Fibroblast of lung (primary cell): ENCODE data around the gene ASIC1. TPM values are rescaled to one million over a fixed set of nuclear protein-coding genes. Genes with fewer than 3 reads are reported as not detected.
A peak's percentile ranks its signal among the peaks of the same experiment; 100 is the strongest.

Source experiments
- DNase-seq, 2 donors: peaks; one replicate each; pipeline versions ENCODE4 v3.0.0 to v3.0.0-alpha.2; 2010; ENCODE audit warnings: low read depth in 2 of 2
- H2AFZ ChIP-seq: 2 replicates; pipeline ENCODE4 v1.5.1; 2012; ENCODE audit warnings: low read length, control low read depth, inconsistent platforms
- H3K27ac ChIP-seq: 2 replicates; pipeline ENCODE4 v1.5.1; 2011; ENCODE audit warnings: low read length, control low read depth; ENCODE audit not compliant: insufficient read depth
- H3K27me3 ChIP-seq: 2 replicates; pipeline ENCODE4 v1.5.1; 2011; ENCODE audit warnings: mild to moderate bottlenecking, low read length; ENCODE audit not compliant: control insufficient read depth, insufficient read depth
- H3K36me3 ChIP-seq: 2 replicates; pipeline ENCODE4 v1.5.1; 2011; ENCODE audit warnings: low read length; ENCODE audit not compliant: control insufficient read depth, insufficient read depth
- H3K4me1 ChIP-seq: 2 replicates; pipeline ENCODE4 v1.5.1; 2011; ENCODE audit warnings: low read length; ENCODE audit not compliant: control insufficient read depth, insufficient read depth; ENCODE audit errors: extremely low read depth
- H3K4me2 ChIP-seq: 2 replicates; pipeline ENCODE4 v1.5.1; 2011; ENCODE audit warnings: low read length, control low read depth; ENCODE audit not compliant: insufficient read depth; ENCODE audit errors: extremely low read depth
- H3K4me3 ChIP-seq, 4 experiments: fragments of 200-600 bp in 1 of 4; sonication (generic) in 1 of 4; replicated peaks in 1 of 4; 2 replicates each; pipeline ENCODE4 v1.5.1; 2011 to 2016; ENCODE audit warnings: low read length in 4 of 4, low read depth in 3 of 4, mild to moderate bottlenecking in 3 of 4, control low read depth in 2 of 4, inconsistent platforms in 1 of 4, mixed read lengths in 1 of 4; ENCODE audit not compliant: insufficient read depth in 1 of 4; ENCODE audit errors: control extremely low read depth in 1 of 4
- H3K79me2 ChIP-seq: 2 replicates; pipeline ENCODE4 v1.5.1; 2012; ENCODE audit warnings: mild to moderate bottlenecking, low read length, inconsistent platforms; ENCODE audit not compliant: control insufficient read depth, insufficient read depth
- H3K9ac ChIP-seq: 2 replicates; pipeline ENCODE4 v1.5.1; 2011; ENCODE audit warnings: mild to moderate bottlenecking, low read length, control low read depth; ENCODE audit not compliant: insufficient read depth
- H3K9me3 ChIP-seq: 2 replicates; pipeline ENCODE4 v1.5.1; 2012; ENCODE audit warnings: low read depth, low read length; ENCODE audit not compliant: control insufficient read depth, insufficient read depth
- H4K20me1 ChIP-seq: 2 replicates; pipeline ENCODE4 v1.5.1; 2011; ENCODE audit warnings: low read length; ENCODE audit not compliant: control insufficient read depth, insufficient read depth; ENCODE audit errors: extremely low read depth
- CTCF ChIP-seq, 2 donors: IDR thresholded peaks in 1 of 2; conservative IDR thresholded peaks in 1 of 2; 1 replicate in 1 of 2; 2 replicates in 1 of 2; pipeline ENCODE4 v1.5.1; 2011 to 2012; ENCODE audit warnings: low read length in 2 of 2, control low read depth in 1 of 2, inconsistent platforms in 1 of 2, low read depth in 1 of 2, mild to moderate bottlenecking in 1 of 2
- EZH2 ChIP-seq: IDR thresholded peaks from 2 replicates; pipeline ENCODE4 v1.5.1; 2012; ENCODE audit warnings: low read length, control low read depth, mild to moderate bottlenecking; ENCODE audit errors: missing control alignments
- polyA plus RNA-seq, 2 donors: library from polyadenylated mRNA; depleted of rRNA in 1 of 2; stranded (reverse) in 1 of 2; unstranded in 1 of 2; fragments of >200 nt; gene quantifications; 2 replicates each; pipeline ENCODE4 v1.2.1, GENCODE V29; 2011 to 2012; ENCODE audit warnings: missing spikeins in 1 of 2
- total RNA-seq: library from RNA; depleted of rRNA; stranded (reverse); fragments of >200 nt; gene quantifications from 2 replicates; pipeline ENCODE4 v1.2.1, GENCODE V29; 2014

The ASIC1 gene
- total and polyA plus RNA-seq, 2 donors (not counting 1 experiment from before 2014, with no cell fraction given) = 1.7 to 3.9 TPM

DNA sequence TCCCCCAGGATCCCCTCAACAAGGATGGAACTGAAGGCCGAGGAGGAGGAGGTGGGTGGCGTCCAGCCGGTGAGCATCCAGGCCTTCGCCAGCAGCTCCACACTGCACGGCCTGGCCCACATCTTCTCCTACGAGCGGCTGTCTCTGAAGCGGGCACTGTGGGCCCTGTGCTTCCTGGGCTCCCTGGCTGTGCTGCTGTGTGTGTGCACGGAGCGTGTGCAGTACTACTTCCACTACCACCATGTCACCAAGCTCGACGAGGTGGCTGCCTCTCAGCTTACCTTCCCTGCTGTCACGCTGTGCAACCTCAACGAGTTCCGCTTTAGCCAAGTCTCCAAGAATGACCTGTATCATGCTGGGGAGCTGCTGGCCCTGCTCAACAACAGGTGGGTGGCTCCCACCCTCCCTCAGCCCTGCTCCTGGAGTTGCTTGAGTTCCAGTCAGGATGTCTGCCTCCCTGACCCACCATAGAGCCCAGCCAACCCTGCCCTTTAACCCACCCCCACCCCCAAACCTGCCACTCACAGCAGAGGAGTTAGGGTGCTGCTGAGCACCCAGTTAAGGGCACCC, 1.4 kb downstream of the ASIC1 start:
- no peak overlapping the region for H3K4me2 ChIP-seq
- no peak for TF ChIP-seq EZH2
- TF ChIP-seq CTCF (conservative IDR thresholded peaks at IDR 0.05 in 1 of 2, IDR thresholded peaks at IDR 0.05 in 1 of 2; ENCODE audit: low read depth in 1 of 2, low read length in 2 of 2) = no peak
- no peak for DNase-seq
- no peak overlapping the region for H3K9ac ChIP-seq
- no peaks in the 10 kb centered on the region for H3K79me2 ChIP-seq
- no peak overlapping the region for H3K4me3 ChIP-seq
- peaks cover 5% of the 10 kb centered on the region for H3K4me1 ChIP-seq
- no peaks in the 10 kb centered on the region for H3K36me3 ChIP-seq
- H4K20me1 ChIP-seq = no peaks in the 10 kb centered on the region
- H3K27me3 ChIP-seq = peaks cover 7% of the 10 kb centered on the region
- no peak overlapping the region for H2AFZ ChIP-seq
- no peak overlapping the region for H3K27ac ChIP-seq
- H3K9me3 ChIP-seq = no peaks in the 10 kb centered on the region

DNA sequence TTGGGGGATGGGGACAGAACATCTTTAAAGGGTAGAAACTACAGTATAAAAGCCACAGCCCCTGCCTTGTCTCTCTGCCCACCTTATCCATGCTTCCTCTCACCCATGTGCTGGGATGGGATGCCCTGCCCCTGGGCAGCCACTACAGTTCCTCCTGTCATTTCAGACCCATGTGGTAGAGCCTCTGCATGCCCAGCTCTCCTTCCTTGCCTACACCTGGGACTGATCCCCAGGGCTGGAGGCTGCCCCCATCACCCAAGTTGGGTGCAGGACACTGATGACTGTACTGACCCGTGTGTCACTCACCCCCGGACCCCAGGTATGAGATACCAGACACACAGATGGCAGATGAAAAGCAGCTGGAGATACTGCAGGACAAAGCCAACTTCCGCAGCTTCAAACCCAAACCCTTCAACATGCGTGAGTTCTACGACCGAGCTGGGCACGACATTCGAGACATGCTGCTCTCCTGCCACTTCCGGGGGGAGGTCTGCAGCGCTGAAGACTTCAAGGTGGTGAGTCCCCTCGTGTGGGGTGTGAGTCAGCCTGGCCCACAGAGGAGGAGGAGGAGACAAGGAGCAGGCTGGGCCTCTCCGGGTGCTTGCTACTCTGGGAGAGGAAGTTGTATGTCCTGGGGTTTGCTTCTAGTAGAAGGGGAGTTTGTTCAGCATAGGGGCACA, 2.2 kb downstream of the ASIC1 start:
- H3K27ac ChIP-seq = no peak overlapping the region
- no peak overlapping the region for H3K4me3 ChIP-seq
- peaks cover 5% of the 10 kb centered on the region for H3K4me1 ChIP-seq
- DNase-seq = peak in 1 of 2 donors; percentile 39
- H2AFZ ChIP-seq = no peak overlapping the region
- peaks cover 7% of the 10 kb centered on the region for H3K27me3 ChIP-seq
- no peaks in the 10 kb centered on the region for H3K9me3 ChIP-seq
- H3K4me2 ChIP-seq = no peak overlapping the region
- H3K9ac ChIP-seq = no peak overlapping the region
- TF ChIP-seq CTCF (conservative IDR thresholded peaks at IDR 0.05 in 1 of 2, IDR thresholded peaks at IDR 0.05 in 1 of 2; ENCODE audit: low read depth in 1 of 2, low read length in 2 of 2) (no peak), EZH2 (no peak)
- no peaks in the 10 kb centered on the region for H3K36me3 ChIP-seq
- H3K79me2 ChIP-seq = no peaks in the 10 kb centered on the region
- H4K20me1 ChIP-seq = no peaks in the 10 kb centered on the region

- DNase-seq = no peak
- no peaks in the 10 kb centered on the region for H4K20me1 ChIP-seq
Measured at GRCh38 chr12:50060120-50060468, 2.7 kb downstream of the ASIC1 start.

More at GRCh38 chr12:50060120-50060468, 2.7 kb downstream of the ASIC1 start:
- no peak overlapping the region for H3K9ac ChIP-seq
- H3K4me2 ChIP-seq = no peak overlapping the region
- H3K36me3 ChIP-seq = no peaks in the 10 kb centered on the region
- no peaks in the 10 kb centered on the region for H3K9me3 ChIP-seq
- no peaks in the 10 kb centered on the region for H3K79me2 ChIP-seq
- H3K4me3 ChIP-seq = no peak overlapping the region
- no peak overlapping the region for H3K27ac ChIP-seq
- no peak for TF ChIP-seq CTCF (conservative IDR thresholded peaks at IDR 0.05 in 1 of 2, IDR thresholded peaks at IDR 0.05 in 1 of 2; ENCODE audit: low read depth in 1 of 2, low read length in 2 of 2)
- TF ChIP-seq EZH2 = no peak
- peaks cover 7% of the 10 kb centered on the region for H3K27me3 ChIP-seq
- peaks cover 5% of the 10 kb centered on the region for H3K4me1 ChIP-seq
- no peak overlapping the region for H2AFZ ChIP-seq
